Activated CD4-positive, CD25-positive, alpha-beta regulatory T cell treated with anti-CD3 and anti-CD28 coated beads, Interleukin-2, amount 50 U/mL, for 72 hours (primary cell): ENCODE results near the gene PNPLA7.
A peak's percentile ranks its signal among the peaks of the same experiment; 100 is the strongest.

ENCODE experiments used
- DNase-seq: peaks from one replicate; pipeline ENCODE4 v3.0.0; 2021

The PNPLA7 gene

DNA sequence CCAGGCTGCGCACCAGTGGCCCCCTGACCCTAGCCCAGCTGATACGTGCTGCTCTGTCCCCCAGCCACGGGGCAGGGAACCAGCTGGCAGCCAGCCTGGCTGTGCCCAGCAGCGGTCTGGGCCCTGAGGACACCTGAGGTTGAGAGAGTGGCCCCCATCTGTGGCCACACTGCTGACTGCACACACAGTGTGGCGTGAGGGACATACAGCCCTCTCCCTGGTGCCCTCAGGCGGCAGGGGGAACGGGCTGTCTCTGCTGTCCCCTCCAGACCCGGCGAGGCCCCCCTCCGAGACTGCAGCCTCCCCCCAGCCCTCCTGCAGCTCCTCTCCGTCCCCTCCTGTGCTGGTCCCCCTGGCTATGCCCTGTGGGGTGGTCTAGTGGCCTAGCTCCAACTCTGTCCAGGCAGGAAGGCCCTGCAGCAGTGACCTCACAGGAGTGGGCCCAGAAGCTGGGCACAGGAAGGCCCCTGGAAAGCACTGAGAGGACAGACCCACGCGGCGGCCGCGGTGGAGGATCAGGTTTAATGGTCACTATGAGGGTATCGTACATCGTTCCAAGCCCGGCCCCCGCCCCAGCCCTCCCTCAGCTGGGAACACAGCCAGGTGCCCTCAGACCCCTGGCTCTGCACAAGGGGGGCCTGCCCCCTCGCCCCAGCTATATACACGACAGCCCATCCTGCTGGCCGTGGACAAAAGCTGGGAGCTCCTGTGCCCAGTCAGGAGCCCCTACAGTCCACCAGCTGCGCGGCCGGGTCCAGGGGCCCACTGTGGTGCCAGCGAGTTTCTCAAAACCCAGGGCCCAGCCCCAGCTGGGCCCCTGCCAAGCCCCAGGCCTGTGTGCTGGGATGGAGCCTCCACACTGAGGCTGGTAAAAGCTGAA lies 102.2 kb downstream of the PNPLA7 start:
- no peak for DNase-seq

DNA sequence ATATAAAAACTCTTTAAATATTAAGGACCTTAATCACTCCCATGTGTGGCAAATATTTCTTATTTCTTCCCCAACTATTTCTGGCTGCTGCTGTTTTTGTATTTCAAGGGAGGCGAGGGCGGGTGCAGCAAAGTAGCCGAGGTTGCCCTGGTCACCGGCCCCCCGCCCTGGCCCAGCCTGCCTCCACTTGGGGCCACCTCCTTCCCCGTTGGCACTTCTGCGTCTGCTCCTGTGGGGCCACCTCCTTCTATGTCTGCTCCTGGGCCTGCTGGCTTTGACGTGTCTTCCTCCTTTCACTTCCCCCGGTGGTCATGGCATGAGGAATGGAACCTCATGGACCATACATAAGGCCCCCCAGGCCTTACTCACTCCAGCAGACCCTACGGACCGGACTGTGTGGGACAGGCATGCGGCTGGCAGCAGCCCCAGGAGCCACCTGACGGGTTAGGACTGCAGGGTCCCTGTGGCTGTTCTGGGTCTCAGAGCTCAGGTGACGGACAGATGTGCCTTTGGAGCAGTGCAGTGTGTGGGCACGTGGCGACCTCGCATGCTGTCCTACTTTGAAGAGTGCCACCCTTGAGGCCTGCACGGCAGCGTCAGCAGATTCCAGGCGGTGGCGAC lies 103.2 kb downstream of the PNPLA7 start:
- no peak for DNase-seq

GRCh38 chr9:137445930-137446431 lies 104.2 kb downstream of the PNPLA7 start:
- DNase-seq: no peak

DNA sequence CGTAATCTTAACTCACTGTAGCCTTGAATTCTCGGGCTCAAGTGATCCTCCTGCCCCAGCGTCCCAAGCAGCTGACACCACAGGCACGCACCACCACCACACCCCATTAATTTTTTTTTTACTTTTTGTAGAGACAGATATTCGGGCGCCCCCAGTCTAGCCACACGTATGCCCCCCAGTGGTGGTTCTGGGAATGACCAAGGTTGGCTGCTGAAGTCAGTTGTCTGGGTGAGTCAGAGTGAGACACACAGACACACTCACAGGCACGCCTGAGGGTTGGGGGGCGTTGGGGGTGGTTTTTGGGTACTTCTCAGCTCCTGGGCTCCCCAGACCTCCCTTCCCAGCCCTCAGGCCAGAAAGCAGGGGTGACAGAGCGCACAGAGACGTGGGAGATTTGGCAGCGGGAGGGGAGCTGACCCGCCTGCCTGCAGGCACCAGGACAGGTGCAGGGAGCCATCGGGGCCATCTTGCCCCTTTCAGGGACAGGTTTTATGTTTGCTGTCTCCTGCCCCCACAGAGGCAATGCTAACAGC lies 104.9 kb downstream of the PNPLA7 start:
- DNase-seq: peak; percentile 89

- DNase-seq: no peak
Measured at GRCh38 chr9:137444106-137444790, 106.0 kb downstream of the PNPLA7 start.

DNA sequence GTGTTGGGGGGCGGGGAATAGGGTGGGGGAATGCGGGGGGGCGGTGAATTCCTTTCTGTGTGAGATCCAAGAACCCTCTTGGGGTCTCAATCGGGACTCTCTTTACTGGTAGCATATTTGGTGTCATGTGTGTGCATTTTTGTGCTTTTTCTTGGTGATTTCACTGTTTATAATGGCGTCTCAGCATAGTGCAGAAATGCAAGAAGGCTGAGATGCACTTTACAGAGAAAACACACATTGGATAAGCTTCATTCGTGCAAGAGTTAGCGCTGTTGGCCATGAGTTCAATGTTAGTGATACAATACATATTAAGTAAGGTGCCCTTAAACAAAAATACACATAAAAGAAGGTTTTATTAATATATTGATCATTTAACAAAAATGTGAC lies 108.3 kb downstream of the PNPLA7 start:
- no peak for DNase-seq

DNA sequence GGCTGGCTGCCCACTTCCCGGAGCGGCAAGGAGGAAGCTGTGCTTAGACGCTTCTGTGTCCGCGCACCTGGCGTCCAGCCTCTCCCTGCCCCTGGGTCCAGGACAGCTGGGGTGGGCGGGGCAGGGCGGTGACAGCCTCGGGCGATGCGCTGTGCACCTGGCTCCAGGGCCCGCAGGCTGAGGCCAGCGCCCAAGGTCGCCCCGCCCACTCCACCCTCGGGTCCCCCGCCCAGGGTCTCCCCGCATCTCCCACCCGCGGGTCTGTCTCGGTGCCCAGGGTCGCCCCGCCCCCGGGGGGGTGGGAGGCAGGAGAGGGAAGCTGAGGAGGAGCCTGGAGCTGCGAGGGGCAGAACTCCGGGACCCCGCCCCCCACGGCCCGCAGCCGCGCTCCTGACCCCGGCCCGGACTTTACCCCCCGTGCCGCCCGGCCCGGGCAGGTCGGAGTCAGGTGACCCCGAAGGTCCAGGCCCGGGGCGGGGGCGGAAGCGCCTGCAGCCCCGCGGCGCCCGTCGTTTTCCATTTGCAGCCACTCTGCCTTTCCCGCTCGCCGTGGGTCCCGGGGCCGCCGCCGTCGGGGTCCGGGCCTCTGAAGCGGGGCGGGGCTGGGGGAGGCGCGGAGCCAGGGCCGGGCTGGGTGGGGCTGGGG lies 108.8 kb downstream of the PNPLA7 start, which contains the start of gene ENTPD8:
ENTPD8 (minus strand) TSS at position 69 of the 646 bp plus-strand sequence. CDS start 3,072 bp downstream, outside the sequence.
- DNase-seq: no peak

- no peak for DNase-seq
Measured at GRCh38 chr9:137439158-137439714, 111.0 kb downstream of the PNPLA7 start.

DNA sequence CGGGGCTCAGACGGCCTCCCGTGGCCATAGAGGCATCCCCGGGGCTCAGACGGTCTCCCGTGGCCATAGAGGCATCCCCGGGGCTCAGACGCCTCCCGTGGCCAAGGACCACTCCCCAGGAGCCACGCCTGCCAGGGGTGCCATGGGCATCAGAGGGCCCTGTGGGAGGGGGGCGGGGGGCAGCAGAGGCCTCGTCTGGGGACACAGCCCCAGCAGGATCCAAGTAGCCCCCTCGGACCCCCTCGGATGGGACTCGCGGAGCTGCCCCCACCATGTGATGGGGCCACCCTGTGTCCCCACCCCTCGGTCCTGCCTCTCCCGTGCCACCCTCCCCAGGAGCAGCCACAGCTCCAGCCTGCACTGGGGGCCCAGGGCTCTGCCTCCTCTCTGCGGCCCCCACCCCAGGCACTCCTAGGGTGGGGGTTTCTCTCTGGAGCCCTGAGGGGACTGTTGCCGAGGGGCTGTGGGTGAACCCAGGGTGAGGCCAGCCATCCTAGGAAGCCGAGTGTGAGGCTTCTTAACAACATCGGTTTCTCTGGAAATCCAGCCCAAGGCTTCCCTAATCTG lies 111.5 kb downstream of the PNPLA7 start:
- DNase-seq: no peak

GRCh38 chr9:137437691-137438590 lies 112.3 kb downstream of the PNPLA7 start:
- DNase-seq: no peak

DNA sequence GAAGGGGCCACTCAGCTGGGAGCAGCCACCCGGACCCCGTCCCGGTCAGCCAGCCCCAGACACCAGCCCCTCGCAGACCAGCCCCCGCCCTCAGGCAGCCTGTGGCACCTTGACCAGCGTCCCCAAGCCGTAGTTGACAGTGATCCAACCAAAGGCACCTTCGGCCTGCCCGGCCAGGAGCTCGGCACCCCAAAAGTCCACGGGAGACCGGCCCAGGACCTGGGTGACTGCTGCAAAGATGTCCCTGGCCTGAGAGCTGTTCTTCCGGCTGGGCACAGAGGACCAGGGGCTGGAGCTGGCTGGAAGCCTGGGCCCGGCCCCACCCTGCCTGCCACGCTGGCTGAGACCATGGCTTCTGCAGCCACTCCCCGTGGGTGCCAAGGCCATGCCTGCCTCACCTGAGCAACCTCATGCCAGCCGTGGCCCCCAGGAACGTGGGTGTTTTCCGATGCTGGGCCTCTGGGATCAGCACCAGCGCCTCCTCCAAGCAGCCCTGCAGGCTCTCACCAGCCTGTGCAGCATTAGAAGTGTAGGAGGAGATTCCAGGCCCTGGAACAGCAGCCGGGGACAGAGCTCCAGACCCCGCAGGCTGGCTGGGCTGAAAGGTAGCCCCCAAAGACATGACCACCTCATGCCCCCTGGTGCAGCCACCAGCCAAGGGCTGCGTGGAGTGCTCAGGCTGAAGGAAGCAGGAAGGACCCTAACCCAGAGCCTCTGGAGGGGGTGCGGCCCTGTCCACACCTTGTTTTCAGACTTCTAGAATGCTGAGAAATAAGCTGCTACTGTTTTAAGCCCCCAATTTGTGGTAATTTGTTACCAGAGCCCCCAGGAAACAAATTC lies 113.2 kb downstream of the PNPLA7 start:
- DNase-seq: no peak

- no peak for DNase-seq
Measured at GRCh38 chr9:137435980-137436760, 114.0 kb downstream of the PNPLA7 start.

DNA sequence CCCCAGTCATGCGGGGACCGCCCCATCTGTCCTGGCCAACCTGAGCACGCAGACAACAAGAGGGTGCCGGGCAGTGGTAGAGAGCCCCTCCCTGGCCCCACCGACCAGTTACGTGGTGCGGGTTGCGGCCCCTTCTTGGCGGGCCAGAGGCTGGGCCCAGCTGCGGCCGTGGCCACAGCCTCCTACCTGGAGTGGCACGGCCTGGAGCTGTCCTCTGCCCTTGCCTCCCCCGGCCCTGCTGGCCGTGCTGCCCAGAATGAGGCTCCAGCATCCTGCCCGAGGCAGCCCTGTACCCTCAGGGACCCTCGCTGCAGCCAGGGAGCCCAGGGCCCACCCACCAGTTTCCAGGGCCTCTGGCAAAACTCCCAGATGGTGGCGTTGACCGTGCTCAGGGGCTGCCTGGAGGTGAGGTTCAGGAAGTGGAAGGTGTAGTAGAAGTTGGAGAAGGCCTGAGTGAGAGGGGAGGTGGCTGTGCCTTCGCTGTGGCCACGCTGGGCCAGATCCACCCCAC lies 114.8 kb downstream of the PNPLA7 start:
- DNase-seq: no peak

DNA sequence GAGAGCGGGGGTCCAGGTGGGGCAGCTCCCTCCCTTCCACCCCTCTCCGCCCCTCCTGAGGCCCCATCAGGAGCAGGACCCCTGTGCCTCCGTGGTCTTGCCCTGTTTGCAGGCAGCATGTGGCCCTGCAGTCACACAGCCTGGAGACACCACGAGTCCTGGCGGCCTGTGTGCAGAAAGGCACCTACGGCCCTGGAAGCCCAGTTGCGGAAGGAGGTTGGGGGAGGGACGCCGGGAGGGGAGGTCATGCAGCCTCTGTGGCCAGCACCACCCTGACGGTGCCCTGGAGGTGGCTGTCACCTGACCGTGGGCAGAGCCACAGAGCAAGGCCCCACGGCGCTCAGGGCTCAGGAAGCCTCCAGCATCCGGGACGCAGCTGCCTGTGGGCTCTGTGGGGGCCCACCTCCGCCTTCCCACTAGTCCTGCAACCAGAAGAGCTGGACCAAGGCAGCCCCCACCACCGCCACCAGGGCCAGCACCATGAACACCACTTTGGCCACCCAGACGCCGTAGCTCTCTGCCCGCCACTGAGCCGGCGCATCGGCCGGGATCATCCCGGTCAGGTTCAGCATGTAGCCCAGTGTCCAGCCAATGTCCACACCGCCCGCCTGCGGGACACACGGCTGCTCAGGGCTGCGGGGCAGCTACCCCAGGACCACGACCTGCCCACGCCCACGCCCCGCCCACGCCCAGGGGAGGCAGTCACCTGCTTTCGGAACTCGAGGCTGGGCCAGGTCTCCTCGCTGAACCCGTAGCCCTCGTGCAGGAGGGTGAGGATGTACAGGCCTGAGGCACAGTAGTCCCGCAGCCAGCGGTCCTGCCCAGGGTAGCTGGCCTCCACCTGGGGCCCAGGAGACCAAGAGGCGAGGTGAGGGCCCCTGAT lies 115.5 kb downstream of the PNPLA7 start:
- DNase-seq: no peak

DNA sequence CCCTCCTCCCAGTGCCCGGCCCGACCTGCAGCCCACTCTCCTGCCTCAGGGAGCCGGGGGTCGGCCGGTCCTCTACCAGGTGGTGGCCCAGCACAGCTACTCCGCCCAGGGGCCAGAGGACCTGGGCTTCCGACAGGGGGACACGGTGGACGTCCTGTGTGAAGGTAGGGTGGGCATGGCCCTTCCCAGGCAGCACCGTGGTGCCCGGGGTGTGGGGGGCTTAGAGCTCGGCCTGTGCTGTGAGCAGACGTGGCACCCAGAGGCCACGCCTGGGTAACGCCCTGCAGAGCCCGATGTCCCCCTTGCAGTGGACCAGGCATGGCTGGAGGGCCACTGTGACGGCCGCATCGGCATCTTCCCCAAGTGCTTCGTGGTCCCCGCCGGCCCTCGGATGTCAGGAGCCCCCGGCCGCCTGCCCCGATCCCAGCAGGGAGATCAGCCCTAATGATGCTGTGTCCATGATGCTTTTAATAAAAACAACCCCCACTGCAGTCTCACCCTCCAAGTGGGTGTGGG lies 116.2 kb downstream of the PNPLA7 start:
- no peak for DNase-seq

GRCh38 chr9:137433349-137433915 lies 116.8 kb downstream of the PNPLA7 start:
- no peak for DNase-seq

DNA sequence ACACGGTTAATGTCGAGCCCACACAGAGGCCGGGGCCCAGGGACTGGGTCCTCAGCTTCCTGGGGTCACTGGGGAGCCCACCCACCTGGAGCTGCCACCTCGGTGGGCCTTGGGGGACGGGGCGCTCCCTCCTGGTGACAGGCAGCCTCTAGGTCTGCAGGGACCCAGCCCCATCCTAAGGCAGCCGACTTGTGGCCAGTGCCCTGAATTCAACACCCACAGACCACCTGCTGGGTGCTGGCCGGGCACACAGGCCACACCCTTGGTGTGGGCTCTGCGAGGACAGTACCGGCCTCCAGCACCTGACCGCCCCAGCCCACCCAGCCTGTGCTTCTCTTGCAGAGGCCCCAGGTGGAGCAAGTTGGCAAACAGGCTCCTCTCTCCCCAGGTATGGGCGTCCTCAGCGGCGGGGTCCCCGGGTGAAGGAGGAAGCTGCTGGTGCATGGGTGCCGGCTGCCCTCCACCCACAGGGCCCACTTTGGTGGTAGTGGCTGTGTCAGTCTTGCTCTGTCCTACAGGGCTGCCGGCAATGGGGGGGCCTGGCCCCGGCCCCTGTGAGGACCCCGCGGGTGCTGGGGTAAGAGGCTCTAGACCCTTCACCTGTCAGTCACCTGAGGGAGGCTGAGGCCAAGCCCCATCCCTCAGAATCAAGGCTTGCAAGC lies 117.4 kb downstream of the PNPLA7 start:
- no peak for DNase-seq
